ENCODE results near the gene TEN1. TPM values are rescaled to one million over a fixed set of nuclear protein-coding genes. Genes with fewer than 3 reads are reported as not detected.
A peak's percentile ranks its signal among the peaks of the same experiment; 100 is the strongest.

TEN1 gene
- total and polyA plus RNA-seq, 9 of the 15 experiments (the other 6 are each of a cell fraction or from before 2014, with no cell fraction given), result 1.3 to 25.7 (median 10.1) TPM

GRCh38 chr17:76014100-76014924 is 35.3 kb downstream of the TEN1 start:
- H3K27ac ChIP-seq (ENCODE audit: extremely low read depth, low read depth, low read length), result no peak overlapping the region
- peak overlapping the region in 1 of 2 experiments; percentile 73; a peak in 2 of 4 replicates for H3K9ac ChIP-seq (ENCODE audit: insufficient read depth in 1 of 2, low read depth in 2 of 2, low read length in 2 of 2)
- H3K4me2 ChIP-seq (ENCODE audit: insufficient read depth, low read length), result peak overlapping the region; percentile 46; the same call in 1 of the 2 replicates
- DNase-seq (ENCODE audit: extremely low read depth in 1 of 4, low spot score in 3 of 4), result peak; percentile 84 to 90 (median 88)
- H3K9me3 ChIP-seq (replicated peaks; ENCODE audit: control insufficient read depth, insufficient read depth, low read depth, low read length), result no peaks in the 10 kb centered on the region
- intact Hi-C loops (cut with micrococcal nuclease), result loop anchor here (5.0 kb wide), 2 partner anchors 108 to 283 kb away; no protein-coding TSS in a partner anchor
- H3K36me3 ChIP-seq (ENCODE audit: control insufficient read depth, insufficient read depth, low read length), result no peaks in the 10 kb centered on the region
- CTCF ChIA-PET (ENCODE audit: low intra/inter-chr PET ratio), result interaction anchor here (0.6 to 1.9 kb wide), 6 partner anchors 107 to 284 kb away, joined by 3 to 13 read pairs (median 4); no protein-coding TSS in a partner anchor
- no peaks in the 10 kb centered on the region for H3K9me1 ChIP-seq (ENCODE audit: control insufficient read depth, insufficient read depth, low read length)
- ATAC-seq, result peak; percentile 97
- H4K20me1 ChIP-seq (replicated peaks; ENCODE audit: control insufficient read depth, insufficient read depth, low read length), result 0 out of 2 replicates have a peak, but pooled peaks cover 8% of the 10 kb centered on the region
- BruUV-seq (replicated peaks), result no TSS peak
- H3K4me3 ChIP-seq, result no peak overlapping the region
- peak; percentile 77 for FAIRE-seq
- POLR2A ChIA-PET, result interaction anchor here (0.9 to 1.5 kb wide), 5 partner anchors 9 to 261 kb away, joined by 3 to 8 read pairs (median 7); no protein-coding TSS in a partner anchor
- in situ Hi-C loops (cut with MboI), result no loop called here
- H3K79me2 ChIP-seq (ENCODE audit: control insufficient read depth, insufficient read depth, low read length), result no peaks in the 10 kb centered on the region
- peak overlapping the region; percentile 40; the same call in 1 of the 2 replicates for H2AFZ ChIP-seq (ENCODE audit: low read depth, low read length)
- H3K4me1 ChIP-seq (replicated peaks in 1 of 2; ENCODE audit: control insufficient read depth in 2 of 2, insufficient read depth in 2 of 2, low read length in 2 of 2), result peaks cover 0 to 49% of the 10 kb centered on the region in 2 experiments; a peak in 3 of 5 replicates
- peaks cover 32 to 72% of the 10 kb centered on the region in 2 experiments; a peak in 4 of 5 replicates for H3K27me3 ChIP-seq (ENCODE audit: control insufficient read depth in 2 of 2, insufficient read depth in 2 of 2, low read length in 2 of 2)
- 4% methylated on average over 19 of the region's 19 CpGs for WGBS (ENCODE audit: insufficient coverage, low coverage, missing lambda C conversion rate)
- TF ChIP-seq ZNF165 (CRISPR knock-in tag; IDR thresholded peaks at IDR 0.05; ENCODE audit: borderline replicate concordance) (no peak), POLR2G (IDR thresholded peaks at IDR 0.05; ENCODE audit: low read depth, low read length) (no peak), ZNF316 (IDR thresholded peaks at IDR 0.05) (no peak), ZKSCAN8 (CRISPR knock-in tag; IDR thresholded peaks at IDR 0.05) (no peak), EWSR1 (IDR thresholded peaks at IDR 0.05; ENCODE audit: borderline replicate concordance, low read depth, partially characterized antibody) (no peak)
- TF ChIP-seq, protein P1, sequence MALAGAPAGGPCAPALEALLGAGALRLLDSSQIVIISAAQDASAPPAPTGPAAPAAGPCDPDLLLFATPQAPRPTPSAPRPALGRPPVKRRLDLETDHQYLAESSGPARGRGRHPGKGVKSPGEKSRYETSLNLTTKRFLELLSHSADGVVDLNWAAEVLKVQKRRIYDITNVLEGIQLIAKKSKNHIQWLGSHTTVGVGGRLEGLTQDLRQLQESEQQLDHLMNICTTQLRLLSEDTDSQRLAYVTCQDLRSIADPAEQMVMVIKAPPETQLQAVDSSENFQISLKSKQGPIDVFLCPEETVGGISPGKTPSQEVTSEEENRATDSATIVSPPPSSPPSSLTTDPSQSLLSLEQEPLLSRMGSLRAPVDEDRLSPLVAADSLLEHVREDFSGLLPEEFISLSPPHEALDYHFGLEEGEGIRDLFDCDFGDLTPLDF (CRISPR knock-in tag; IDR thresholded peaks at IDR 0.05), result no peak
- TF ChIP-seq, protein P2, sequence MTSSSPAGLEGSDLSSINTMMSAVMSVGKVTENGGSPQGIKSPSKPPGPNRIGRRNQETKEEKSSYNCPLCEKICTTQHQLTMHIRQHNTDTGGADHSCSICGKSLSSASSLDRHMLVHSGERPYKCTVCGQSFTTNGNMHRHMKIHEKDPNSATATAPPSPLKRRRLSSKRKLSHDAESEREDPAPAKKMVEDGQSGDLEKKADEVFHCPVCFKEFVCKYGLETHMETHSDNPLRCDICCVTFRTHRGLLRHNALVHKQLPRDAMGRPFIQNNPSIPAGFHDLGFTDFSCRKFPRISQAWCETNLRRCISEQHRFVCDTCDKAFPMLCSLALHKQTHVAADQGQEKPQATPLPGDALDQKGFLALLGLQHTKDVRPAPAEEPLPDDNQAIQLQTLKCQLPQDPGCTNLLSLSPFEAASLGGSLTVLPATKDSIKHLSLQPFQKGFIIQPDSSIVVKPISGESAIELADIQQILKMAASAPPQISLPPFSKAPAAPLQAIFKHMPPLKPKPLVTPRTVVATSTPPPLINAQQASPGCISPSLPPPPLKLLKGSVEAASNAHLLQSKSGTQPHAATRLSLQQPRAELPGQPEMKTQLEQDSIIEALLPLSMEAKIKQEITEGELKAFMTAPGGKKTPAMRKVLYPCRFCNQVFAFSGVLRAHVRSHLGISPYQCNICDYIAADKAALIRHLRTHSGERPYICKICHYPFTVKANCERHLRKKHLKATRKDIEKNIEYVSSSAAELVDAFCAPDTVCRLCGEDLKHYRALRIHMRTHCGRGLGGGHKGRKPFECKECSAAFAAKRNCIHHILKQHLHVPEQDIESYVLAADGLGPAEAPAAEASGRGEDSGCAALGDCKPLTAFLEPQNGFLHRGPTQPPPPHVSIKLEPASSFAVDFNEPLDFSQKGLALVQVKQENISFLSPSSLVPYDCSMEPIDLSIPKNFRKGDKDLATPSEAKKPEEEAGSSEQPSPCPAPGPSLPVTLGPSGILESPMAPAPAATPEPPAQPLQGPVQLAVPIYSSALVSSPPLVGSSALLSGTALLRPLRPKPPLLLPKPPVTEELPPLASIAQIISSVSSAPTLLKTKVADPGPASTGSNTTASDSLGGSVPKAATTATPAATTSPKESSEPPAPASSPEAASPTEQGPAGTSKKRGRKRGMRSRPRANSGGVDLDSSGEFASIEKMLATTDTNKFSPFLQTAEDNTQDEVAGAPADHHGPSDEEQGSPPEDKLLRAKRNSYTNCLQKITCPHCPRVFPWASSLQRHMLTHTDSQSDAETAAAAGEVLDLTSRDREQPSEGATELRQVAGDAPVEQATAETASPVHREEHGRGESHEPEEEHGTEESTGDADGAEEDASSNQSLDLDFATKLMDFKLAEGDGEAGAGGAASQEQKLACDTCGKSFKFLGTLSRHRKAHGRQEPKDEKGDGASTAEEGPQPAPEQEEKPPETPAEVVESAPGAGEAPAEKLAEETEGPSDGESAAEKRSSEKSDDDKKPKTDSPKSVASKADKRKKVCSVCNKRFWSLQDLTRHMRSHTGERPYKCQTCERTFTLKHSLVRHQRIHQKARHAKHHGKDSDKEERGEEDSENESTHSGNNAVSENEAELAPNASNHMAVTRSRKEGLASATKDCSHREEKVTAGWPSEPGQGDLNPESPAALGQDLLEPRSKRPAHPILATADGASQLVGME (CRISPR knock-in tag; IDR thresholded peaks at IDR 0.05), result no peak
- TF ChIP-seq, protein P3, sequence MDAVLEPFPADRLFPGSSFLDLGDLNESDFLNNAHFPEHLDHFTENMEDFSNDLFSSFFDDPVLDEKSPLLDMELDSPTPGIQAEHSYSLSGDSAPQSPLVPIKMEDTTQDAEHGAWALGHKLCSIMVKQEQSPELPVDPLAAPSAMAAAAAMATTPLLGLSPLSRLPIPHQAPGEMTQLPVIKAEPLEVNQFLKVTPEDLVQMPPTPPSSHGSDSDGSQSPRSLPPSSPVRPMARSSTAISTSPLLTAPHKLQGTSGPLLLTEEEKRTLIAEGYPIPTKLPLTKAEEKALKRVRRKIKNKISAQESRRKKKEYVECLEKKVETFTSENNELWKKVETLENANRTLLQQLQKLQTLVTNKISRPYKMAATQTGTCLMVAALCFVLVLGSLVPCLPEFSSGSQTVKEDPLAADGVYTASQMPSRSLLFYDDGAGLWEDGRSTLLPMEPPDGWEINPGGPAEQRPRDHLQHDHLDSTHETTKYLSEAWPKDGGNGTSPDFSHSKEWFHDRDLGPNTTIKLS (IDR thresholded peaks at IDR 0.05; ENCODE audit: borderline replicate concordance, low read depth), result no peak
